ENCODE data around the gene UGT1A9.

- TF ChIP-seq EP300 (IDR thresholded peaks at IDR 0.05; ENCODE audit: borderline replicate concordance in 1 of 2, low read depth in 1 of 2, low read length in 1 of 2) (no peak), ELF1 (IDR thresholded peaks at IDR 0.05) (no peak), CTCF (IDR thresholded peaks at IDR 0.05) (peak; percentile 11; the same call in 1 of the 2 replicates), TAF1 (IDR thresholded peaks at IDR 0.05; ENCODE audit: borderline replicate concordance, low read depth, low read length) (no peak), REST (IDR thresholded peaks at IDR 0.05; ENCODE audit: low read depth, low read length) (no peak), MEF2A (IDR thresholded peaks at IDR 0.05; ENCODE audit: borderline replicate concordance, low read depth) (no peak), TEAD4 (IDR thresholded peaks at IDR 0.05; ENCODE audit: borderline replicate concordance, insufficient read depth) (no peak)
- TF ChIP-seq, protein P1, sequence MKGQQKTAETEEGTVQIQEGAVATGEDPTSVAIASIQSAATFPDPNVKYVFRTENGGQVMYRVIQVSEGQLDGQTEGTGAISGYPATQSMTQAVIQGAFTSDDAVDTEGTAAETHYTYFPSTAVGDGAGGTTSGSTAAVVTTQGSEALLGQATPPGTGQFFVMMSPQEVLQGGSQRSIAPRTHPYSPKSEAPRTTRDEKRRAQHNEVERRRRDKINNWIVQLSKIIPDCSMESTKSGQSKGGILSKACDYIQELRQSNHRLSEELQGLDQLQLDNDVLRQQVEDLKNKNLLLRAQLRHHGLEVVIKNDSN (IDR thresholded peaks at IDR 0.05; ENCODE audit: borderline replicate concordance, low read depth), result no peak
- TF ChIP-seq, protein P2, sequence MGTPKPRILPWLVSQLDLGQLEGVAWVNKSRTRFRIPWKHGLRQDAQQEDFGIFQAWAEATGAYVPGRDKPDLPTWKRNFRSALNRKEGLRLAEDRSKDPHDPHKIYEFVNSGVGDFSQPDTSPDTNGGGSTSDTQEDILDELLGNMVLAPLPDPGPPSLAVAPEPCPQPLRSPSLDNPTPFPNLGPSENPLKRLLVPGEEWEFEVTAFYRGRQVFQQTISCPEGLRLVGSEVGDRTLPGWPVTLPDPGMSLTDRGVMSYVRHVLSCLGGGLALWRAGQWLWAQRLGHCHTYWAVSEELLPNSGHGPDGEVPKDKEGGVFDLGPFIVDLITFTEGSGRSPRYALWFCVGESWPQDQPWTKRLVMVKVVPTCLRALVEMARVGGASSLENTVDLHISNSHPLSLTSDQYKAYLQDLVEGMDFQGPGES (IDR thresholded peaks at IDR 0.05; ENCODE audit: low read depth, low read length), result no peak
These were observed 28.6 kb upstream of the UGT1A9 start for GRCh38 chr2:233643128-233643527.
